Kidney glomerular epithelial cell (primary cell): ENCODE data around the gene AOPEP.

ENCODE experiments used
- DNase-seq: peaks from one replicate; lab custom pipeline; 2025; lab: John Stamatoyannopoulos, UW

Gene AOPEP

GRCh38 chr9:95037789-95038521 is 311.5 kb downstream of the AOPEP start:
- DNase-seq, result no peak

- no peak for DNase-seq
Observed at GRCh38 chr9:95038666-95039065, 312.2 kb downstream of the AOPEP start.

GRCh38 chr9:95040106-95040505 is 313.6 kb downstream of the AOPEP start:
- no peak for DNase-seq

GRCh38 chr9:95043826-95044225 is 317.3 kb downstream of the AOPEP start:
- no peak for DNase-seq

GRCh38 chr9:95044731-95045508 is 318.4 kb downstream of the AOPEP start:
- DNase-seq, result no peak

GRCh38 chr9:95045751-95046150 is 319.3 kb downstream of the AOPEP start:
- no peak for DNase-seq

- peak; percentile 29 for DNase-seq
Observed at GRCh38 chr9:95047452-95048224, 321.1 kb downstream of the AOPEP start.

- peak; percentile 57 for DNase-seq
Observed at GRCh38 chr9:95048225-95049087, 322.0 kb downstream of the AOPEP start.

GRCh38 chr9:95049761-95050160 is 323.3 kb downstream of the AOPEP start:
- DNase-seq, result no peak

GRCh38 chr9:95053611-95054570 is 327.4 kb downstream of the AOPEP start:
- no peak for DNase-seq

GRCh38 chr9:95055334-95055850 is 328.9 kb downstream of the AOPEP start:
- no peak for DNase-seq

GRCh38 chr9:95055851-95056551 is 329.5 kb downstream of the AOPEP start:
- DNase-seq, result no peak

GRCh38 chr9:95057101-95057500 is 330.6 kb downstream of the AOPEP start:
- no peak for DNase-seq

GRCh38 chr9:95058121-95058785 is 331.8 kb downstream of the AOPEP start:
- no peak for DNase-seq

GRCh38 chr9:95058795-95059386 is 332.4 kb downstream of the AOPEP start:
- DNase-seq, result no peak

GRCh38 chr9:95060234-95060633 is 333.7 kb downstream of the AOPEP start:
- no peak for DNase-seq

- no peak for DNase-seq
Observed at GRCh38 chr9:95060916-95061315, 334.4 kb downstream of the AOPEP start.

- DNase-seq, result no peak
Observed at GRCh38 chr9:95061916-95062595, 335.6 kb downstream of the AOPEP start.
